ENCODE data around the gene TMEM182. TPM values are rescaled to one million over a fixed set of nuclear protein-coding genes. Genes with fewer than 3 reads are reported as not detected.

The TMEM182 gene
- total RNA-seq, 1 experiment from 2014 or later = 6.5 TPM

- no peaks in the 10 kb centered on the region for H3K9me2 ChIP-seq (replicated peaks; ENCODE audit: low read length)
- peaks cover 5% of the 10 kb centered on the region; the same call in 1 of the 2 replicates for H3K36me3 ChIP-seq (ENCODE audit: low read depth, low read length)
- H3K4me3 ChIP-seq (ENCODE audit: low read length) = peak overlapping the region; percentile 89
- H3F3A ChIP-seq (ENCODE audit: low read length, unreplicated experiment) = no peaks in the 10 kb centered on the region
- intact Hi-C loops (cut with micrococcal nuclease) = no loop called here
- no peaks in the 10 kb centered on the region for H3K9me3 ChIP-seq (ENCODE audit: low read length)
- H3K4me2 ChIP-seq (ENCODE audit: low read length) = peak overlapping the region; percentile 97
- POLR2A ChIA-PET (ENCODE audit: unreplicated experiment) = interaction anchor here (0.5 kb wide), 1 partner anchor 18 kb away, joined by 4 read pairs; no protein-coding TSS in a partner anchor
- no peaks in the 10 kb centered on the region for H3K27me3 ChIP-seq (ENCODE audit: low read length)
- H3K79me2 ChIP-seq (ENCODE audit: low read length) = peaks cover 53% of the 10 kb centered on the region
- BruUV-seq (replicated peaks) = no TSS peak
- DNase-seq (no peak), ATAC-seq (peak; percentile 66)
- peak overlapping the region; percentile 3; the same call in 1 of the 2 replicates for H3K27ac ChIP-seq (ENCODE audit: low read length)
- peak overlapping the region; percentile 76 for H3K9ac ChIP-seq (ENCODE audit: low read length)
- peak overlapping the region; percentile 97 for H2AFZ ChIP-seq (ENCODE audit: low read length)
- CTCF ChIA-PET = interaction anchor here (1.2 kb wide), 1 partner anchor 70 kb away, joined by 5 read pairs; no protein-coding TSS in a partner anchor
- H3K4me1 ChIP-seq (ENCODE audit: insufficient read depth, low read length) = peaks cover 21% of the 10 kb centered on the region
- TF ChIP-seq EZH2phosphoT487 (IDR thresholded peaks at IDR 0.05; ENCODE audit: borderline replicate concordance, low read length) (no peak), EZH2 (IDR thresholded peaks at IDR 0.05; ENCODE audit: low read length, unreplicated experiment) (no peak)
- TF ChIP-seq, protein P1, sequence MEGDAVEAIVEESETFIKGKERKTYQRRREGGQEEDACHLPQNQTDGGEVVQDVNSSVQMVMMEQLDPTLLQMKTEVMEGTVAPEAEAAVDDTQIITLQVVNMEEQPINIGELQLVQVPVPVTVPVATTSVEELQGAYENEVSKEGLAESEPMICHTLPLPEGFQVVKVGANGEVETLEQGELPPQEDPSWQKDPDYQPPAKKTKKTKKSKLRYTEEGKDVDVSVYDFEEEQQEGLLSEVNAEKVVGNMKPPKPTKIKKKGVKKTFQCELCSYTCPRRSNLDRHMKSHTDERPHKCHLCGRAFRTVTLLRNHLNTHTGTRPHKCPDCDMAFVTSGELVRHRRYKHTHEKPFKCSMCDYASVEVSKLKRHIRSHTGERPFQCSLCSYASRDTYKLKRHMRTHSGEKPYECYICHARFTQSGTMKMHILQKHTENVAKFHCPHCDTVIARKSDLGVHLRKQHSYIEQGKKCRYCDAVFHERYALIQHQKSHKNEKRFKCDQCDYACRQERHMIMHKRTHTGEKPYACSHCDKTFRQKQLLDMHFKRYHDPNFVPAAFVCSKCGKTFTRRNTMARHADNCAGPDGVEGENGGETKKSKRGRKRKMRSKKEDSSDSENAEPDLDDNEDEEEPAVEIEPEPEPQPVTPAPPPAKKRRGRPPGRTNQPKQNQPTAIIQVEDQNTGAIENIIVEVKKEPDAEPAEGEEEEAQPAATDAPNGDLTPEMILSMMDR (conservative IDR thresholded peaks at IDR 0.05; ENCODE audit: low read depth, low read length) = no peak
- no peaks in the 10 kb centered on the region for H4K20me1 ChIP-seq (ENCODE audit: low read length)
Observed at GRCh38 chr2:102736110-102736409, 25.8 kb upstream of the TMEM182 start.

DNA sequence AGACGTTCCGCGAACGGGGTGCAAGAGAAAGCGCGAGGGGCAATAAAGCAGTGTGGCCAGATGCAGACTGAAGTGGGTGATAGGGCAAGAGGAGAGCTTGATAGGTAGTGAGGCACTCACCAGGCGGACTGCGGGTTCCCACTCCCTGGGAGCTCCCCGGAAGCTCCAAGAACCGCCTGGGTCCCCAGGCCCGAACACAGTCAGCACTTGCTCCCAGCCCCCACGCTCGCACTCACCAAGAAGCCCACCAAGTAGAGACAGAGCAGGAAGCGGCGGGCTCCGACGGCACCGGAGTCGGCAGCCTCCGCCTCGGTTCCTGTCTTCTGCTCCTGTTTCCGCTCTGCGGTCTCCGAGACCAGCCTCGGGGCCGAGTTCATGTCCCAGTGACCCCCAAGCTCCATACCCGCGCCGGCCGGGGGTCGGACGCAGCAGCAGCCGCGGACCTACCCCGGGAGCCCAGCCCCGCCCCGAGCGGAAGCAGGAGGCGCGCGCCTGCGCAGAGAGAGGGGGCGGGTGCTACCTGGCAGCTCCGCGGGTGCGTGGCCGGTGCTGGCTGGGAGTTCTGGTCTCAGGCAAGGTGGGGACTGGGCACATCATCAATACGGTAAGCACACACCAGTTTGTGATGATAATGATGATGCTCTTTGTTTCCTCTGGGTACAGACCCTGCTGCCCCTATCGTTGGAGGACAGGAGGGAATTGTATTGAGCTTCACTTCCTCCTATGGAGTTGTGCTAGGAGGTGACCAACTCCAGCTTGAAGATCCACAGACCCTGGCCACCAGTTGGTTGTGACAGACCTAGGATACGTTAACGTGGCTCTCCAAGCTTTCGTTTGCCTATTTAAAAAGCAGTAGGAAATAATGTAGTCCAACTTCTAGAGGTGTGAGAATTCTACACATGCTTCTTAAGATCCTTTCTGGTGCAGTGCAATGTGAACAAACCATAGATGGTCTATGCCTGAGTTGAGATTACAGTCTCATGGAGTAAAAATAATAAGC is 25.1 kb upstream of the TMEM182 start:
- intact Hi-C loops (cut with micrococcal nuclease) = no loop called here

More for the DNA sequence above, 25.1 kb upstream of the TMEM182 start:
- BruUV-seq (replicated peaks) = TSS peak; percentile 95
- Histone ChIP-seq H3K79me2 (ENCODE audit: low read length) (peaks cover 53% of the 10 kb centered on the region), H3K4me2 (ENCODE audit: low read length) (peak overlapping the region; percentile 97), H4K20me1 (ENCODE audit: low read length) (no peaks in the 10 kb centered on the region), H3K9me3 (ENCODE audit: low read length) (no peaks in the 10 kb centered on the region), H3F3A (ENCODE audit: low read length, unreplicated experiment) (no peaks in the 10 kb centered on the region), H3K27ac (ENCODE audit: low read length) (peak overlapping the region; percentile 3; the same call in 1 of the 2 replicates), H3K27me3 (ENCODE audit: low read length) (no peaks in the 10 kb centered on the region), H3K4me3 (ENCODE audit: low read length) (peak overlapping the region; percentile 89), H3K4me1 (ENCODE audit: insufficient read depth, low read length) (peaks cover 21% of the 10 kb centered on the region), H3K36me3 (ENCODE audit: low read depth, low read length) (0 out of 2 replicates have a peak, but pooled peaks cover 2% of the 10 kb centered on the region), H3K9ac (ENCODE audit: low read length) (peak overlapping the region; percentile 76), H2AFZ (ENCODE audit: low read length) (peak overlapping the region; percentile 97), H3K9me2 (replicated peaks; ENCODE audit: low read length) (no peaks in the 10 kb centered on the region)
- TF ChIP-seq, protein P1 (conservative IDR thresholded peaks at IDR 0.05; ENCODE audit: low read depth, low read length) = no peak
- ChIA-PET CTCF (interaction anchor here (1.0 to 1.2 kb wide), 2 partner anchors 17 to 69 kb away, joined by 4 to 5 read pairs; no protein-coding TSS in a partner anchor), POLR2A (ENCODE audit: unreplicated experiment) (interaction anchor here (0.5 kb wide), 1 partner anchor 17 kb away, joined by 4 read pairs; no protein-coding TSS in a partner anchor)
- DNase-seq (peak; percentile 67), ATAC-seq (peak; percentile 90)

Measured in PC-3 (cell line).